ENCODE results near the gene HLA-DQA1.

GRCh38 chr6:32614366-32615081, 22.7 kb upstream of the HLA-DQA1 start:
- TF ChIP-seq CSDC2 (CRISPR knock-in tag; IDR thresholded peaks at IDR 0.05): no peak
- no peak for TF ChIP-seq ARNTL (CRISPR knock-in tag; IDR thresholded peaks at IDR 0.05; ENCODE audit: borderline replicate concordance, low read depth)
- no peak for TF ChIP-seq ZFP30 (CRISPR knock-in tag; IDR thresholded peaks at IDR 0.05)
- TF ChIP-seq PPARA (CRISPR knock-in tag; IDR thresholded peaks at IDR 0.05; ENCODE audit: borderline replicate concordance): no peak

Data from SK-N-SH treated with all-trans-retinoic acid at 6 μM for 48 hours (cell line).